Amniotic epithelial cell (primary cell): ENCODE measurements around the gene WNT4.
A peak's percentile ranks its signal among the peaks of the same experiment; 100 is the strongest.

ENCODE experiments used
- DNase-seq: peaks from one replicate; pipeline ENCODE4 v3.0.0-alpha.2; 2010; ENCODE audit warnings: low read depth

Gene WNT4

GRCh38 chr1:22108339-22109105 is 34.4 kb downstream of the WNT4 start:
- DNase-seq: no peak

DNA sequence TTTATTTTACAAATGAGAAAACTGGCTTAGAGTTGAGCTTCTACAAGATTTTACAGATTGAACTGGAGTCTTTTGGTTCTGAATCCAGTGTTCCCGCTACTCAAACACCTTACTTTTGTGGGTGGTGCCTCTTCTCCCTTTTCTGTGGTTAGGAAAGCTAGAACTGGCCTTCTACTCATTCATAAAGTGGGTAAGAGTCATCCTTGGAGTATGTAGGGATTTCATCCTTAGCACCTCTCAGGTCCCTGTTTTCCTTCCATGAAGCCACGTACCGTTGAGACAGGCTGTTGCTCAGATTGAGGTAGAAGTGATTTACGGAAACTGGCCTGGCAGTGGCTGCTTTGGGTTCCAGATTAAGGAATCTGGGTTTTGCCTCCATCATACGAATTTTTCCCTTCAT is 35.8 kb downstream of the WNT4 start:
- peak; percentile 87 for DNase-seq

- peak; percentile 69 for DNase-seq
These were observed 37.2 kb downstream of the WNT4 start for GRCh38 chr1:22105611-22106207.

GRCh38 chr1:22104865-22105437 is 37.9 kb downstream of the WNT4 start:
- DNase-seq: no peak

DNA sequence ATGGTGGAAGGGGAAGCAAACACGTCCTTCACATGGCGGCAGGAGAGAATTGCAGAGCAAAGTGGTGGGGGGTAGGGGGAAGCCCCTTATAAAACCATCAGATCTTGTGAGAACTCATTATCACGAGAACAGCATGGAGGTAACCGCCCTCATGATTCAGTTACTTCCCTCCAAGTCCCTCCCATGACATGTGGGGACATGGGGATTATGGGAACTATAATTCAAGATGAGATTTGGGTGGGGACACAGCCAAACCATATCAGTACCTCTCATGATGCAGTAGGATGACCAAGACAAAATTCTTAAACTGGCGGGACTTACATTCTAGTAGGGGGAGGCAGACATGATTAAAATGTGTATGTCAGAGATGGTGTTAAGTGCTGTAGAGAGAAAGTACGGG is 38.8 kb downstream of the WNT4 start:
- no peak for DNase-seq

DNA sequence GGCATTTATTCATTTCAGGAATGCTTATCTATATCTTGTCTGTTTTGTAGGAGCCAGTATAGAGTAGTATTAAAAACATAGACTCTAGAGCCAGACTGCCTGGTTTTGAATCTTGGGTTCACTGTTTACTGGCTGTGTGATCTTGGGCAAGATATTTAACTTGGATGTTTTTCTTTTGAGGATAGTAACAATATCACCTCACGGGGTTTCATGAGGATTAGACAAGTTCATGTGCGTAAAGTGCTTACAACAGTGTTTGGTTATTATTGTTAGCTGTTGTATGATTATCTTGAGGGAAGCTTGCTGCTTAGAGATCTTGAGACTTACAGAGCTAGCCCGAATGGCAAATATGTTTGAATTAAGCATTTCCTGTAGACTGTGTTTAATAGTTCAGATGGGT is 40.2 kb downstream of the WNT4 start:
- DNase-seq: peak; percentile 61

- no peak for DNase-seq
These were observed 40.9 kb downstream of the WNT4 start for GRCh38 chr1:22101995-22102394.

DNA sequence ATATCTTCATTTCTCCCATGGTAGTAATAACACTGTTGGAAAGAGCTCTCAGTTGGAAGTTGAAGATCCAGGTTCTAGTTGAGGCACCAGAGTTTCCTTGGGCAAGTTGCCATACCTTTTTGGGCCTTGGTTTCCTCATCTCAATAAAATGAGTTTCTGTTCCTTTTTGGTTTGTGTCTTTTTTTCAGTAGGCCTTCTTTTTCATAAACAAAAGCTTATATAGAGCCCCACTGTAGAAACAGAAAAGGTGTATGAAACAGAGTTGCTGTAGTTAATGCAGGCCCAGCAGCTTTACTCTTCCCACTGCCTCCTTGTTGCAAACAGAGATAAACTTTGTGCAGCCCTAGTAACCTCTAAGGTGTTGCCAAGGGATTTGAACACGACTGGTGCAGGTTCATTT is 41.7 kb downstream of the WNT4 start:
- DNase-seq: no peak

DNA sequence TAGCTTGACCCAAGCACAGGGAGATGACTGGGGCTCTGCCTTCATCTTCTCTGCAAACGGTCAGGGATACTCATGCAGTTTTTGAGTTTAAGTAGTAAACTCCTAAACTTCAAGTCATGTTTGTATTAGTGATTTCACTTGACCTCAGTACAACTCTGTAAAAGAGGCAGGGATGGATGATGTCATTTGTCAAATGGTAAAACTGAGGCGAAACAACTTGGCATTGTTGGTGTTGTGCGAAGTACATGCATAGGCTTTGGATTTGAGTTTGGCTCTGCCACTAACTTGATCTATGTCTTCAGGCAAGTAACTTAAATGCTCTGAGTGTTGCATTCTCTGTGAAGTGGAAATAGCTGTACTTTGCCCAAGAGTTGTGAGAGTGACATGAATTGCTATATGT is 42.7 kb downstream of the WNT4 start:
- DNase-seq: no peak

DNA sequence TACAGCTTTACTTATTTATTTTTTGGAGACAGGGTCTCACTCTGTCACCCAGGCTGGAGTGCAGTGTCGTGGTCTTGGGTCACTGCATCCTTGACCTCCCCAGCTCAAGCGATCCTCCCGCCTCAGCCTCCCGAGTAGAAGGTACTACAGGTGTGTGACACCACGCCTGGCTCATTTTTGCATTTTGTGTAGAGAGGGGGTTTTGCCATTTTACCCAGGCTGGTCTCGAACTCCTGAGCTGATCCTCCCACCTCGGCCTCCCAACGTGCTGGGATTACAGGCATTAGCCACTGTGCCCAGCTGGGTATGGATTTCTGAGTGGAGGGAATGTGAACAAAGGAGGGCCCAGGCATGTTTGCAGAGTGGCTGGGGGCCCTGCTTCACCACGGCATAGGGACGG is 44.1 kb downstream of the WNT4 start:
- DNase-seq: no peak

GRCh38 chr1:22096463-22096862 is 46.4 kb downstream of the WNT4 start:
- no peak for DNase-seq

GRCh38 chr1:22096036-22096435 is 46.9 kb downstream of the WNT4 start:
- DNase-seq: no peak

- DNase-seq: no peak
These were observed 49.4 kb downstream of the WNT4 start for GRCh38 chr1:22093513-22093912.

GRCh38 chr1:22092026-22092768 is 50.7 kb downstream of the WNT4 start:
- DNase-seq: peak; percentile 62

- no peak for DNase-seq
These were observed 52.0 kb downstream of the WNT4 start for GRCh38 chr1:22090867-22091266.

DNA sequence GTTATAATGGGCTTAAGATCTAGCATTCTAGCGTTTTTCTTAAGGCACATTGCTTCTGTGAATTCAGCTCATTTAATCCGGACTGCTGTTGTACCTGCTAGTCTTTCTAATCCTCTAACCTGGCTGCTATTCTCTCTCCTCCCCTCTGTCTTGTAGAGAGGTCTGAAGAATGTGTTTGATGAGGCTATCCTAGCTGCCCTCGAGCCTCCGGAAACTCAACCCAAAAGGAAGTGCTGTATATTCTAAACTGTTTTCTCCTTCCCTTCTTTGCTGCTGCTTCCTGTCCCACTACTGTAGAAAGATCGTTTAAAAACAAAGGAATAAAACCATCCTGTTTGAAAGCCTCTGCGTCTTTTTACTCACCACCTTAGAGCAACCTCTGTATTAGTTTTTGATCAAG is 53.1 kb downstream of the WNT4 start:
- no peak for DNase-seq

- DNase-seq: no peak
These were observed 53.7 kb downstream of the WNT4 start for GRCh38 chr1:22089134-22089571.

GRCh38 chr1:22088331-22088730 is 54.6 kb downstream of the WNT4 start:
- no peak for DNase-seq

- DNase-seq: no peak
These were observed 62.7 kb downstream of the WNT4 start for GRCh38 chr1:22080191-22080590.

DNA sequence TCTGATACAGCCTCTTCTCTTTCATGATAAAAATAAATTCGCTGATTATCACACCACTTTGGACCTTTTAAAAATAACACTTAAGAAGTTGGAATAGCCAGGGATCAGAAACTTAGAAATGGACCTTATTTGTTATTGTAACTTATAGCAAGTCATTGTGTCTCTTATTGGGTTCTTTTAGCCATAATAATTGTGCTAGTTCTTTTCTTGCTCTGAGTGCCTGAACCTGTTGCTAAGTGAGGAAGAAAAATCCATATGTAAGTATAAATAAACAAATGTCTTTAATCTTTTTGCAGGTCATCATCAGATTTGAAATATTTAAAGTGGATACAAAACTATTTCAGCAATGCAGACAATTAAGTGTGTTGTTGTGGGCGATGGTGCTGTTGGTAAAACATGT is 64.8 kb downstream of the WNT4 start:
- no peak for DNase-seq

DNA sequence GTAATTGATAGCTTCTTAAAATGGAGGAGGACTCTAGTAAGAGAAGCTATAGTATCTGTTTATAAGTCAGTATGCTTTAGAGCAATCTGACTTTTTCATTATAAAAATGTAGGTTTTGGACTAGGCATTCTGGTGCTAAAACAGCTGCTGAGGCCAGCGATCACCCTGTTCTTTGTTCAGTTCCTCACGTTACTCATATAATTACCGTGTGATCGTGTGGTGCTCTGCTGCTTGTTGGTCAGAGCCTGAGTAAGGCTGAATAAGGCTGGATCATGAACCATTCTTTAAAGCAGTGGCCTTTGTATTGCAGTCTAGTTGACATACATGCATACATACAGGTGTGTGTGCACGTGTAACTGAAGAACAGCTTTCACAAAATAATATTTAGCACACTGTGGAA is 65.2 kb downstream of the WNT4 start:
- DNase-seq: peak; percentile 38

GRCh38 chr1:22076346-22076745 is 66.6 kb downstream of the WNT4 start:
- no peak for DNase-seq

- no peak for DNase-seq
These were observed 67.2 kb downstream of the WNT4 start for GRCh38 chr1:22075718-22076117.
